ENCODE measurements around the gene TGIF2LY. TPM values are rescaled to one million over a fixed set of nuclear protein-coding genes. Genes with fewer than 3 reads are reported as not detected.
"Not testable (repeated sequence)": the region's sequence is repeated elsewhere in the genome, so short reads cannot be mapped to it uniquely, and the experiment has no call there.

TGIF2LY gene
- total RNA-seq (2021): not detected in 3 replicates
- not detected for Bru-seq, nascent RNA
- long read RNA-seq, experiment 1: 0 reads
- long read RNA-seq, experiment 2: 0 reads
- long read RNA-seq, experiment 3: 0 reads

DNA sequence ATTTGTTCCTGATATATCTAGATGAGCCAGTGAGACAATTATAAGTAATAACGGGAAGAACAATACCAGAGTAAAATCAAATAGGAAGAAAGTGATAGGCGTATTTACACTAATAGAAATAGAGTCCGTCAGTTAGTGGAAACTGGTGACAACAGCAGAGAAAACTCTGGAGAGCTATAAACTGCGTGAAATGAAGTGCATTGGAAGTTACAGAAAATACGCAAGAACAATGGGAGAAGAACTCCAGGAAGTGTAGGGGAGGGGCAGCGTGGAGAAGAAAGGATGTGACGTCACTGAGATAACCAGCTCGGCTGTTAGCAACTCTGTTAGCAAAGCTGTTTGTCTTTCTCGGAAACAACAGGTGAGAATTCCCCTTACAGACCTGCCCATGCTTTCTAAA is at the start of gene TGIF2LY:
TSS of gene TGIF2LY (plus strand) at position 301 of the 400 bp plus-strand sequence. CDS start 178 bp downstream, outside the sequence.
- DNase-seq (ENCODE audit: low spot score); H3K27ac Mint-ChIP-seq; H3K27me3 Mint-ChIP-seq (ENCODE audit: low read depth); CTCF ChIA-PET; H3K4me3 Mint-ChIP-seq; POLR2A ChIA-PET; H3K4me1 Mint-ChIP-seq; H3K36me3 Mint-ChIP-seq; H3K9me3 Mint-ChIP-seq; ATAC-seq: not testable (repeated sequence)

All from WTC11 (cell line).